NCI-H748 treated with DMSO at 0.1 percent for 48 hours (cell line): Measurements from ENCODE around the gene GSTP1.
"Not testable (repeated sequence)": the region's sequence is repeated elsewhere in the genome, so short reads cannot be mapped to it uniquely, and the experiment has no call there.

Source experiments
- DNase-seq: peaks from one replicate; lab custom pipeline; 2025; lab: John Stamatoyannopoulos, UW

GSTP1 gene

GRCh38 chr11:67614730-67615714 lies 31.4 kb downstream of the GSTP1 start:
- DNase-seq, result peak; percentile 5

- no peak for DNase-seq
Observed at GRCh38 chr11:67615728-67616430, 32.3 kb downstream of the GSTP1 start.

DNA sequence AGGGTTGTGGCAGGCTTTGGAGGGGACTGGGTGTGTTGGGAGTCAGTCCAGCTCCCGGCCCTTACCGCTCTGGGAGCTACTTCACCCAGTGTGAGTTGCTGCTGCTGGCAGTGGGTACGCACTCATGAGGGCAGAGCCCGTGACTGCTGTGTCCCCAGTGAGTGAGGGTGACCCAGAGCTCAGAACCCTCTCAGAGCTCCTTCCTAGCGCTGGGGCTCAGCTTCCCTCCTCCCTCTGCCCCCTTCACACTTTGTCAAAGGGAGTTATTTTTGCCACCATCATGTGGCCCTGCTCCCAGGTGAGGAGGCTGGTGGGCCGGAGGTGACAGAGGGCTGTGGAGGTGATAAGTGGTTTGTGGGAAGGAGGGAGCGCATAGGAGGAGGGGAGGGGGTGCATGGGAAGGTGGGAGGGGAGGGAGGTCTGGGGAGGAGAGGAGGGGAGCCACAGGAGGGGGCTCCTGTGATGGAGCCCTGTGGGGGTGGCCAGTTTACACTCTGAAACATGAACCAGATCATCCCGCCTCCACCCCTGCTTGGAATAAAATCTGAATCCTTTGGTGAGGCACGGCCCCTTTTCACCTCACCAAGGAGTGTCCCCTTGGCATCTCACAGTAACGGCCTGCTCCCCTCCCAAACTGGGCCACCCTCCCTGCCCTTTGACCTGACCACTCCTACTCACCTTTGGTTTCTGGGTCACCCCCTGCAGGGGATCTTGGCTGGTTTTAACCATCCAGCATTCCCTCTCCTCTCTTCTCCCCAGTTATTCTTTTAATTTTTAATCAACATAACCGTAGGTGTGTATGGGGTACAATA lies 33.0 kb downstream of the GSTP1 start:
- no peak for DNase-seq

GRCh38 chr11:67617243-67617953 lies 33.8 kb downstream of the GSTP1 start:
- DNase-seq, result no peak

- not testable (repeated sequence) for DNase-seq
Observed at GRCh38 chr11:67618901-67619659, 35.5 kb downstream of the GSTP1 start.

DNA sequence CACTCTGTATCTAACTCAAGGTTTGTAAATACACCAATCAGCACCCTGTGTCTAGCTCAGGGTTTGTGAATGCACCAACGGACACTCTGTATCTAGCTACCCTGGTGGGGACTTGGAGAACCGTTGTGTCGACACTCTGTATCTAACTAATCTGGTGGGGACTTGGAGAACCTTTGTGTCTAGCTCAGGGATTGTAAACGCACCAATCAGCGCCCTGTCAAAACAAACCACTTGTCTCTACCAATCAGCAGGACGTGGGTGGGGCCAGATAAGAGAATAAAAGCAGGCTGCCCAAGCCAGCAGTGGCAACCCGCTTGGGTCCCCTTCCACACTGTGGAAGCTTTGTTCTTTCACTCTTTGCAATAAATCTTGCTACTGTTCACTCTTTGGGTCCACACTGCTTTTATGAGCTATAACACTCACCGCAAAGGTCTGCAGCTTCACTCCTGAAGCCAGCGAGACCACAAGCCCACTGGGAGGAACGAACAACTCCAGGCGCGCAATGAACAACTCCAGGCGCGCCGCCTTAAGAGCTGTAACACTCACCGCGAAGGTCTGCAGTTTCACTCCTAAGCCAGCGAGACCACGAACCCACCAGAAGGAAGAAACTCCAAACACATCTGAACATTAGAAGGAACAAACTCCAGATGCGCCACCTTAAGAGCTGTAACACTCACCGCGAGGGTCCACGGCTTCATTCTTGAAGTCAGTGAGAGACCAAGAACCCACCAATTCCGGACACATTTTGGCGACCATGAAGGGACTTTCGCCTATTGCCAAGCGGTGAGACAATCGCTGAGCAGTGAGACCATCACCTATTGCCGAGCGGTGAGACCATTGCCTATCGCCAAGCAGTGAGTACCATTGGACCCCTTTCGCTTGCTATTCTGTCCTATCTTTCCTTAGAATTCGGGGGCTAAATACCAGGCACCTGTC lies 36.3 kb downstream of the GSTP1 start:
- DNase-seq, result peak; percentile 7

DNA sequence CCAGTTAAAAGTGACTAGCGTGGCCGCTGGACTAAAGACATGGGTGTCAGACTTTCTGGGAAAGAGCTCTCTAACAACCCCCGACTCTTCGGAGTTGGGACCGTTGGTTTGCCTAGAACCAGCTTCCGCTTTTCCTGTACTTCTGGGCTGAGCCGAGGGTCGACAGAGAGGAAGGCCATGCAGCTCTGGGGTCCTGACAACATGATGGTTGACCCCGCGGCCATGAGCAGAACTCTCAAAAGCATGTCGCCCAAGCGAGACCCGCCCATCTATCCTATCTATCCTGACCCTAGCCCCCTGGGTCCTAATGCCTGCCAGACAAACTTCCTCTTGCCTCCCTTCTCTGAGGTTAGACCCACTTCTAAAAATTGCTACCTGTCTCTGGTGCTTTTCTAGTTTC lies 37.0 kb downstream of the GSTP1 start:
- DNase-seq, result peak; percentile 45

GRCh38 chr11:67621928-67622327 lies 38.3 kb downstream of the GSTP1 start:
- not testable (repeated sequence) for DNase-seq

DNA sequence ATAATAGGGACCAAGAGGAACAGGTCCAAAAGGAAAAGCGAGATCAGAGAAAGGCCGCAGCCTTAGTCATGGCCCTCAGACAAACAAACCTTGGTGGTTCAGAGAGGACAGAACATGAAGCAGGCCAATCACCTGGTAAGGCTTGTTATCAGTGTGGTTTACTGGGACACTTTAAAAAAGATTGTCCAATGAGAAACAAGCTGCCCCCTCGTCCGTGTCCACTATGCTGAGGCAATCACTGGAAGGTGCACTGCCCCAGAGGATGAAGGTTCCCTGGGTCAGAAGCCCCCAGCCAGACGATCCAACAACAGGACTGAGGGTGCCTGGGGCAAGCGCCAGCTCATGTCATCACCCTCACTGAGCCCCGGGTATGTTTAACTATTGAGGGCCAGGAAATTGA lies 39.3 kb downstream of the GSTP1 start:
- DNase-seq, result not testable (repeated sequence)

- not testable (repeated sequence) for DNase-seq
Observed at GRCh38 chr11:67623795-67624194, 40.2 kb downstream of the GSTP1 start.

DNA sequence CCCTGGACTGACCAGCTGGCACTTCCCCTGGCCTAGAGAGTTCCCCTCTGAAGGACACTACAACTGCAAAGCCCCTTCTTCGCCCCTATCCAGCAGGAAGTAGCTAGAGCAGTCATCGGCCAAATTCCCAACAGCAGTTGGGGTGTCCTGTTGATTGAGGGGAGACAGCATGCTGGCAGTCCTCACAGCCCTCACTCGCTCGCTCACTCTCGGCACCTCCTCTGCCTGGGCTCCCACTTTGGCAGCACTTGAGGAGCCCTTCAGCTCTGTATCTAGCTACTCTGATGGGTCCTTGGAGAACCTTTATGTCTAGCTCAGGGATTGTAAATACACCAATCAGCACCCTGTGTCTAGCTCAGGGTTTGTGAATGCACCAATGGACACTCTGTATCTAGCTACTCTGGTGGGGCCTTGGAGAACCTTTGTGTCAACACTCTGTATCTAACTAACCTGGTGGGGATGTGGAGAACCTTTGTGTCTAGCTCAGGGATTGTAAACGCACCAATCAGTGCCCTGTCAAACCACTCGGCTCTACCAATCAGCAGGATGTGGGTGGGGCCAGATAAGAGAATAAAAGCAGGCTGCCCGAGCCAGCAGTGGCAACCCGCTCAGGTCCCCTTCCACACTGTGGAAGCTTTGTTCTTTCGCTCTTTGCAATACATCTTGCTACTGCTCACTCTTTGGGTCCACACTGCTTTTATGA lies 42.7 kb downstream of the GSTP1 start:
- DNase-seq, result not testable (repeated sequence)

- no peak for DNase-seq
Observed at GRCh38 chr11:67626970-67627369, 43.4 kb downstream of the GSTP1 start.

DNA sequence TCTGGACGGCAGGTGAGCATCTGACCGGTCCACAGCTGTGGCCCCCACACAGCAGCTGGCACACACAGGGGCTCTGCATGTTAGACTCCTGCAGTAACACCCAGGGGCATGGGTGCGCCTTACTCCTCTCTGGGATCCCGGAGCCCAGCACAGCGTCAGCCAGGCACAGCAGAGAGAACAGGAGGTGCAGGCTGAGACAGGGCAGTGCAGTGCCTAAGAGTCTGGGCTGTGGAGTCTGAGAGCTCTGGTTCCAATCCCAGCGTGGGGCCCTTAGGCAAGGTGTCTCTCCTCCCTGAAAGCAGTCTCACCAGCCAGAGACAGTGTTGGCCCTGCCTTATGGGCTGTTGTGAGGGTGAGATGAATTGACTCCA lies 43.8 kb downstream of the GSTP1 start:
- no peak for DNase-seq

GRCh38 chr11:67627812-67628624 lies 44.4 kb downstream of the GSTP1 start:
- no peak for DNase-seq

- DNase-seq, result no peak
Observed at GRCh38 chr11:67628710-67629385, 45.2 kb downstream of the GSTP1 start.

DNA sequence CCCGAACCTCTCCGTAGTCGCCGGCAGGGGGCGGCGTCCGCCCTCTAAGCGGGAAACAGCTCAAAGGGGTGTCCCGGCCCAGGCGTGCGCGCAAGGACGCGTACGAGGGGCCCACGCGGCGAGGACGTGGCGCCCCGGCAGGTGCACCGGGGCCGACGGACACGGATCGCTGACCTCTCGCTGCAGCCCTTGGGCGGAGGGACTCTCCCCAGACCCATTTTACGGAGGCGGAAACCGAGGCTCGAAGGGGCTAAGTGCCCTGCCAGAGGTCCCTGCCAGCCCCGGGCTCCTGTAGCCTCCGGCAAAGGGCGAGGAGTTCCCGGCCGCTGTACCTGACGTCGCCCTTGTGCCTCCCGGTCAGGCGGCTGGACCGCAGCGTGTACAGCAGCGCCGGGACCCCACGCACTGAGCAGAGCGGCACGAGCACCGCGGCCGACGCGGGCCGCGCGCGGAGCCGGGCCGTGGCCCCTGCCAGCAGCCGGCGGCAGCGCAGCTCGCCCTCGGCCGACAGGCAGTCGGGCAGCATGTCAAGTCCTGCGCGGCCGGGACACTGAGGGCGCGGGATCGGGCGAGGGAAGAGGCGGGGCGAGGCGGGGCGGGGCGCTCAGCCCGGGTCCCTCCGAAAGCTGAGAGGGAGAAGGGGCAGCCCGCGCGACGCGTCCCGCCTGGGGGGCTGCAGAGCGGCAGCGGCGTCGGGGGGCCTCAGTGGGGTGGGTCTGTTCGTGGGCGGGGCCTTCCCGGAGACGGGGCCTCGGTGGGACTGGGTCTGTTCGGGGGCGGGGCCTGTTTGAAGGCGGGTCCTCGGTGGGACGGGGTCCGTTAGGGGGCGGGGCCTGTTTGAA lies 46.0 kb downstream of the GSTP1 start, which contains the start of gene NUDT8:
TSS of gene NUDT8 (minus strand) at position 552 of the 842 bp plus-strand sequence. CDS start at position 526, 26 bp downstream.
- DNase-seq, result peak; percentile 59
